IPS-NIHi7 (cell line): ENCODE results near the gene CNTNAP5.

Experiments used
- DNase-seq: peaks from one replicate; pipeline ENCODE4 v3.0.0; 2012; ENCODE audit warnings: mixed read lengths; ENCODE audit errors: extremely low spot score

CNTNAP5 gene

DNA sequence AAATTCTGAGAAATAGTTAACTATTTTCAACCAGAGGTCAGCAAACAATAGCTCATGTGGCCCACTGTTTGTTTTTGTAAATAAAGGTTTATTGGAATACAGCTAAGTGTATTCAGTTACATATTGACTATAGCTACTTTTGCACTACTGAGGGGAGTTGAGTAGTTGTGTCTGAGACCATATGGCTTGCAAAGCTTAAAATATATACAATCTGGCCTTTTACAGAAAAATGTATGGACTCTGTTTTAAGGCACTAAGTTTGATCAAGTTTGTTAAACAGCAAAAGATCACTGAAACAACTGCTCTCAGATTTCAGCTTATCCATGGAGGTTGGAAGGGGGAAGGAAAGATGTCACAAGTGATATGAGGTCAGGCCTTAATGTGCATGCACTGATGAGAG lies 667.1 kb downstream of the CNTNAP5 start:
- DNase-seq = no peak

GRCh38 chr2:124692707-124693106 lies 667.6 kb downstream of the CNTNAP5 start:
- no peak for DNase-seq

DNA sequence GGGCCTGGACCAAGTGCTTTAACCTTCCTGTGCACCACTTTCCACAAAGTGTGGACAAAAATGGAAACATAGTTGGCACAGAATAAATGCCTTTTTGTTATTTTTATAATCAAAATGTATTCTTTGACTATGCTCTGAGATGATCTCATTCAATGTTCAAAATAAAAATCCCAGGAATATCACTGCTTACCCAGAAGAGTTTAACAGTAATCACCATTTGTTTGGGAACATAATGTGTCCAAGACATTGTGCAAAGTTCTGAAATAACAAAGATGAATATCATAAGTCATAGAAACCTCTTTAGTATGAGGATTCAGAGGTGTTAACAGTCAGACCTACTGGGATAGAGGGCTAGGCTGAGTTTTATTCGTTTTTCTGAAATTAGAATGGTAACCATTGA lies 668.1 kb downstream of the CNTNAP5 start:
- no peak for DNase-seq

GRCh38 chr2:124698979-124699565 lies 674.0 kb downstream of the CNTNAP5 start:
- no peak for DNase-seq

GRCh38 chr2:124702777-124703176 lies 677.7 kb downstream of the CNTNAP5 start:
- no peak for DNase-seq

DNA sequence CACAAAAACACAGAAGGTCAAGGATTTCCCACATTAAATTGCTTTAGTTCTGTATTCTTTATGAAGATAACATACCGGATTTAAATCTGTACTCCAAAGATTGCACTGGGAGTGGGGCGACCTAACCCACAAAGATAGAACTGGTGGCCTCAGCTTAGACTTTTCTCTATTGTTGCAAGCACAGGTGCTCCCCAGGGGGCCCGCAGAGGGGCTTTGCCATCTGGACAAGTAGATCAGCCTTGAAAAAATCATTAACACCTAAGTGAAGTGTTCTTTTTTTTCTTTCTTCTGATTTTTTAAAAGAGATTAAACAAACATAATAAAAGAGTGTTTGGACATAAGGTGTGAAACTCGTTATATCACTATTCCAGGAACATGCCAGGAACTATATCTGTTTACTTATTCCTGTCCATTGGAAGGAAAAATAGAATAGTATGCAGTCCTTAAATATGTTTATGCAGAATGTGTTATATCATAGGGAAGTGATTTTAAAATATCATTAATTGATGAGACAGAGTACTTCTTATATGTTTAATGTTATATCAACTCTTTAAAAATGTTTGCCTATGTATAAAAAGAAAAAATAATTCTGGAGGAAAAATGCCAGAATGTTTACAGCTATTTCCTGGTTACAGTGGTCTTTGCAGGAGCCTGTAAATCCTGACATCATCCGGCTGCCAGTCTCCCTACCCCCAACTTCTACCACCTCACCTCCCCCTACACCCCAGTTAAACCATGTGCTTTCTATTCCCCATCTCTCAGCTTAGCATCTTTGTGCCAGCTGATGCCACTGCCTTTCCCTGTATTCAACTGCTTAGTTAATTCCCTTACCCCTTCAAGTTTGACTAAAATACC lies 679.2 kb downstream of the CNTNAP5 start:
- no peak for DNase-seq

DNA sequence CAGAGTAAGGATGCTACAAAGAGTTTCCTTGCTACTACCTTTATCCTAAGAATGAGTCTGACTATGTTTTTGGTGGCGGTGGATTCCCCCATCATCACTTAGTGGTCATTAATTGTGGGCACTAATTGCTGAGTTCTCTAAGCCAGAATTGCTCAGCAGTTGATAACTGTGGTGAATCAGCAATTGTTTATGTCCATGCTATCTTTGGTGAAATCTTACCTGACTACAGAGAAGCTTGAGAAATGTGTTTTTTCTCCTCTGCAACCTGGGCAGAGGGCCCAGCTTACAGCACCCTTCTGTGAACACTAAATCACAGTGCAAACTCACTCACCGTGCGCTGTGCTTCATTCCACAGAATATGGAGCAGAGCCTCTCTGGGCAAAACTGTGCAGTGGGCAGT lies 683.6 kb downstream of the CNTNAP5 start:
- no peak for DNase-seq

GRCh38 chr2:124713969-124714368 lies 688.9 kb downstream of the CNTNAP5 start:
- no peak for DNase-seq

DNA sequence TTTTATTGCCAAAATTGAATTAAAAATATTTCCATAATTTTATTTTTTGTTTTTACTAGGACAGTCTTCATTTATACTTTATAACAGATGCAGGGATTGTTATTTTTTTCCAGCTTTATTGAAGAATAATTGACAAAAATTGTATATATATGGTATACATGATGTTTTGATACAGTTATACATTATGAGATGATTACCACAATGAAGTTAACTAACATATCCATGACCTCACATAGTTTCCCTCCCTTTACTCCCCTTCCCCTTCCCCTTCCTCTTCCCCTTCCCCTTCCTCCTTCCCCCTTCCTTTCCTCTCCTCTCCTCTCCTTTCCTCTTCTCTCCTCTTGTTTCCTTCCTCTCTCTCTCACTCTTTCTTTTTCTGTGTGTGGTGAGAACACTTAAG lies 700.1 kb downstream of the CNTNAP5 start:
- DNase-seq = no peak

- no peak for DNase-seq
Measured at GRCh38 chr2:124740636-124741035, 715.5 kb downstream of the CNTNAP5 start.

- DNase-seq = peak; percentile 60
Measured at GRCh38 chr2:124753842-124754241, 728.8 kb downstream of the CNTNAP5 start.

DNA sequence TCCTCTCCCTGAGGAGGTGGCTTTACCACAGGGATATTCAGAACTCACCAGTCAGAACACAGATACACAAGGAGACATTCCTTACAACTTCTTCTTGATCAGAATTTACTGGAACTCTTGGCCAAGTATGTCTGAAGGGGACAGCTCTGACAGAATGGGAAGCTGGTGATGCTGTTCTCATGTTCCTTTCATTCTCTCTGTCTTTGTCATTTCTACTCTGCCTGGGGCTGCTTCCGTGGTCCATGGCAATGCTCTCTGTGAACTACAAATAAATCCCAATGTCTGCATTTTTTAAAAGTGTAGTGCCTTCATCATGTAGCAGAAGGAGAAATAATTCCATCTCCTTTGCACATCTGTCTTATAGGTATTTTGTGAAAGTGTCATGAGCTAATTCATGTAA lies 730.3 kb downstream of the CNTNAP5 start:
- no peak for DNase-seq

DNA sequence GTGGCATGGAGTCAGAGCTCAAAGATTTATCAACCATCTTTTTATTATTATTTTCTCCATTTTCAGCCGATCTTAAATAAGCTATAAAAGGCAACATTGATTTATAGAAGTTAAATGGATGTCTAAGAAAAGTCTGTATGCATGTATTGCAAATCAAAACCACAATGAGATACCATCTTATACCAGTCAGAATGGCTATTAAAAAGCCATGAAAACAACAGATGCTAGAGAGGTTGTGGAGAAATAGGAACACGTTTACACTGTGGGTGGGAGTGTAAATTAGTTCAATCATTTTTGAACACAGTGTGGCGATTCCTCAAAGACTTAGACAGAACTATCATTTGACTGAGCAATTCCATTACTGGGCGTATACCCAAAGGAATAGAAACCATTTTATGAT lies 731.0 kb downstream of the CNTNAP5 start:
- no peak for DNase-seq

- DNase-seq = no peak
Measured at GRCh38 chr2:124762388-124762787, 737.3 kb downstream of the CNTNAP5 start.

- no peak for DNase-seq
Measured at GRCh38 chr2:124763611-124764010, 738.5 kb downstream of the CNTNAP5 start.

- no peak for DNase-seq
Measured at GRCh38 chr2:124774781-124775180, 749.7 kb downstream of the CNTNAP5 start.

DNA sequence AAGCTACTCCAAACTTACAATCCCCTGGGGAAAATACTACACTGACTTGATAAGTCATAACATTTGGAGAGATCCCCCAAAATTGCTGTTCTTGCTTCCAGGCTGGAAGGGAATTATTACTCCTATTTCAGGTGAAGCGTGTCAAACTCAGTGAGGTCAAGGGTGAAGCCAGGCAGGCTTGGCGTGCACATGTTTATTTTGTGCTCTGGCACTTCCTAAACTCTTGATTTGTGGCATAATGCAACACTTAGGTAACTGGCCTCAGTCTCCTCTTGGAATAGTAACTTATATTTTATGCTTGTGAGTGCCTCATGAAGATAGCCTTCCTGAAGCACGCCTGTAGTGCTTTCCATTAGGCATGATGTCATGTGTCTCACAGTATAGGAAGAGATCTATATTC lies 751.2 kb downstream of the CNTNAP5 start:
- DNase-seq = no peak

- DNase-seq = peak; percentile 41
Measured at GRCh38 chr2:124778076-124778475, 753.0 kb downstream of the CNTNAP5 start.

DNA sequence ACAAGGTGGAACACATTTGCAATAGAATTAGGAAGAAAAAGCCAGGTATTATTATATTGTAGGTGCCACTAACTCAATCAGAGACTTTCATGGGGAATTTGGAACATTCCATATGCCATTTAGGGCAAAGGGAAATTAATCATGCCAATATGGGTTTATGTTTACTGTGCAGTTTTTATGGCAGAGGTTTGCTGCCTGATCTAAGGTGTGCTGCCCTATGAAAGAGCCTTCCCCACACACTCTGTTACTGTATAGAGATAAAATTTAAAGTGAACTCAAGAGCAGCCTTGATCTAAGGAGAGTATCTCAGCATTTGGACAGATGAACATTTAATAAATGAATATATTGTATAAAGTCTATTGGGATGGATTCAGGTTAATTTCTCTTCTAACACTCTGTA lies 771.6 kb downstream of the CNTNAP5 start:
- no peak for DNase-seq

- DNase-seq = no peak
Measured at GRCh38 chr2:124797049-124797448, 772.0 kb downstream of the CNTNAP5 start.

DNA sequence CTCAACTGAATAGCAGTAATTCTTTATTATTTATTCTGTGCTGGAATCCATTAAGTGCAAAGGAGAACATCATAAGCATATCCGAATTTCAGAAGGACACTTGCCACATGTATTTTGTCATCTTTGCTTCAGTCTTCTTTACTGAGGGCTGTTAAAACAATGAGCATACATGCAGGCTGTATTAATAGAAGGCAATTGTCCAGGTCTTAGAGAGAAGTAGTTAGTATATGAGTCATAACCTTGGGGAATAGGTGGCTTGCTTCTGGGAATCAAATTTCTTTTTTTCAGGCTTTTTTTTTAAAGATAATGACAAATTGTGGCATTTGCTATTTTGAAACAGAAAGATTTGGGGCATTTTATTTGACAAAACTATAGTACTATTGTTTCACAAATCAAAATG lies 773.5 kb downstream of the CNTNAP5 start:
- no peak for DNase-seq

- peak; percentile 73 for DNase-seq
Measured at GRCh38 chr2:124804014-124804940, 779.2 kb downstream of the CNTNAP5 start.
